ENCODE results near the gene NFKBIE.
"Not testable (repeated sequence)": the region's sequence is repeated elsewhere in the genome, so short reads cannot be mapped to it uniquely, and the experiment has no call there.

NFKBIE gene

DNA sequence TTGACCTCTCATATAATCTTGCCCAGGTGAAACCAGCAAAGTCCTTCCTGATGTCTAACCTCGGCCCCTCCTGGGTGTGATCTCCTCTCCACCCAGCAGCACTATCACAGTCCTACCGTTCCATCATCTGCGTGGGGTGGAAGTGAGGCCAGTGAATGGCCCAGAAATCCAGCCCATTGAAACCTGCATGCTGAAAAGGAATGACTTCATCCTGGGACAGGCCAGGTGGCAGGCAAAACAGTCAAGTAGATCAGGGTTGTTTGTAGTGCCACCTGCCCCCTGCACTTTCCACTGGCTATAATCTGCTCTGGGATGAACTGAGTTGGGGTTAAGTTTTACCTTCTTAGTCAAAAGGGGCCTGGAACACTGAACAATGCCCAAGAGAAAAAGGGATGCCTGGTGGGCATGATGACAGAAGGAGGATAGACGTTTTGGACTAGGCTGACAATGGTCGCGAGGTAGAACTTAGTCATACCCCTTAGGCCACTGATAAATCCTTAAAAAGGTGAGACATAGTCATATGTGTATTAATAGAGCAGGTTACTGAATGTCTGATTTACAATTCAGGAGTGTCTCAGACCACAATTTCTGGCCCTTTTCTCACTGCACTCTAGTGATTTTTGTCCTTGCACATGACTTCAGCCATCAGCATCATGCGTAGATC, 26.5 kb downstream of the NFKBIE start:
- no peak for DNase-seq

DNA sequence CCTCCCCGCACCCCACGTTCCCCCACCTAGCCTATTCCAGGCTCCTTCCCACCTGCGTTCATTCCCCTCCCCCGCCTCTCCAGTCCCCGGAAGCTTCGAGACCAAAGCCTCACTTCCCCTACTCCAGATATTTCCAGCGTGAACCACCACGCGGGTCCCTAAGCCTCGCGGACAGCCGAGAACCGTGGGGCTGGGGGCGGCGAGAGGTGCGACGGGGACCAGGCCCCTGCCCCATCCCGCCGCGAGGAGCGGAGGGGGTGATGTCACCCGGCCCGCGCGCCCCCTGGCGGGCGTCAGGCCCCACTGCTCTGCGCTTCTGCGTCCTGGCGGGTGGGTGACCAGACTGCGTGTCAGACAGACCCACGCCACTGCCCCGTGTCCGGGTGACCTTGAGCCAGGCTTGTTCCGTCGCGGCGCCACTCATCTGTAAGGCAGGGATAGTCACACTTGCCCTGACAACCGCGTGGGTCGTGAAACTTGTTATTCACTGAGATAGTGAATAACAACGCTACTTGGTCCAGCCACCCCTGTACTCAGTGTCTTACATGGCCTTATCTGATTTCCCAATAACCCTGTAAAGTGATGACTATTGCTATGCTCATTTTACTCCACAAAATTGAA, 27.4 kb downstream of the NFKBIE start:
- DNase-seq = peak; percentile 75

DNA sequence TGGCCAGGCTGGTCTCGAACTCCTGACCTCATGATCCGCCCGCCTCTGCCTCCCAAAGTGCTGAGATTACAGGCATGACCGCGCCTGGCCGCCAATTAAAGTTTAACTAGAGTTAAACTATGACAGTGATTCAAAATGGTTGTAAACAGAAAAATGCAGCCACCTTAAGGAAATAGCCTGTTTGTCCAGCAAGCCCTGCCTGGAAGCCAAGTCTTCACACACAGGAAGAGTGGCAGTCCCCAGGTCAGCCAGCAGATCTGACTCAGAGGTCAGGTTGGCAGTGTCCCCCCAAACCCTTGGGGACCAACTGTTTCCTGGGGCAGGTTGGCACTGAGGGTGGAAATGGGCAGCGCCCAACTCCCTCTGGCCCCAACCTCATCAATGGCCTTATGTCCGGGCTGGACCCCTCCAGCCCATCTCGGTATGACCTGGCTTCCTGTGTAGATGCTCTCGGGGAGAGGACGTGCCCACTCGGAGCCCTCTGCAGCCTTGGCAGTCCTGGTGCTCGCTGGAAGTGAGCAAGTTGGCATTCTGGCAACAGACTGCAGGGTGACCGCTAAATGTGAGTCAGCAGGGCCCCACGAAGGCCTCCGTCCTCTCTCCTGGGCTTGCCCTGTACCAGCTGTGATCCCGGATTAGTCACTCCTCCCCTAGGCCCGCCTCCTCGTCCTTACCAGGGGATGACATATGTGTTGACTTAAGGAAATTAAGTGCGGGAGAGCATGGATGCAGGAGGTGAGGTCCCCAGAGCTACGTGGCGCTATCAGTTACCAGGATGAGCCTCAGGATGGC, 28.1 kb downstream of the NFKBIE start:
- peak; percentile 48 for DNase-seq

DNA sequence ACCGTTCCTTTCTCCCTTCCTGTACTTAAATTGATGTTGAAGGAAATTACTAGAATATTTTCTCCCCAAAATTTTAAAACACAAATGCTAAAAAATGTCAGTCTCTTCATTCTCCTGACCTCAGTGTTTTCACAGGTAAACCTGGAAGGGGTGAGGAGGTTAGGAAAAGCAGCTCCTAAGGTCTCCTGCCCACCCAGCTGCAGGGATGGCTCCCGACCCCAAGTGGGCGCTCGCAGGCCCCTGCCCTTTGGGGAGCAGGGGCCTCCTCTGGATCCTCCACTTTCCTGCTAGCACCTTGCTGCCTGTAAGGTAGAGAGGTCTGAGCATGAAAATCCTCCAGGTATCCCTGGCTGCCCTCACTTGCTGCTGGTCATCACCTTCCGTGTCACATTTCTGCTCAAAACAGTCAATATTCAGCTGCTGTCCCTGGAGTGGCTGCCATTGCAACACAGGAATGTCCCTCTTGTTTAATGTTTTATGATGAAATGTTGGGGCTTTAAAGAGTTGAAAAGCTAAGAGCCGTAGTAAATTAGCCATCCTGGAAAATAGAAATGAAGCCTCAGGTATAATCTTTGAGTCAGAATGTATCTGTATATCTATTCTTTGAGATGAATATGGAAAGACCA, 29.3 kb downstream of the NFKBIE start:
- DNase-seq = no peak

DNA sequence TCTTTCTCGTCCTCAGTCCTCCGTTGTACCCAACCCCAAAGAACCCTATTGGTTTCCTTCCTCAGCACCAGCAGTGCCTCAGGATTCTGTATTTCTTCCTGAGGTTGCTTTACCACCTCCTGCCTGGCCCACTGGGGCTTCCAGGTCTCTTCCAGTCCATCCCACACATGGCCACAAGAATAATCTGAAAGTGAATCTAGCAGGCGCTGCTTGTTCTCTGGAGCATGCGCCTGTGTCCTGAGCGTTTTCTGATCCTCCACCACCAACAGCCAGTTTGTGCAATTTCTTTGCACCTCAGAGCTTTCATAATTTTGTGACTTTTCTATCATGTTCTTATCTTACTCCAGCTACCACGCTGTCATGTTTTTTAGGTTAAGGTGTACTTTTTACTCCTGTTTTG, 30.1 kb downstream of the NFKBIE start:
- DNase-seq = no peak

DNA sequence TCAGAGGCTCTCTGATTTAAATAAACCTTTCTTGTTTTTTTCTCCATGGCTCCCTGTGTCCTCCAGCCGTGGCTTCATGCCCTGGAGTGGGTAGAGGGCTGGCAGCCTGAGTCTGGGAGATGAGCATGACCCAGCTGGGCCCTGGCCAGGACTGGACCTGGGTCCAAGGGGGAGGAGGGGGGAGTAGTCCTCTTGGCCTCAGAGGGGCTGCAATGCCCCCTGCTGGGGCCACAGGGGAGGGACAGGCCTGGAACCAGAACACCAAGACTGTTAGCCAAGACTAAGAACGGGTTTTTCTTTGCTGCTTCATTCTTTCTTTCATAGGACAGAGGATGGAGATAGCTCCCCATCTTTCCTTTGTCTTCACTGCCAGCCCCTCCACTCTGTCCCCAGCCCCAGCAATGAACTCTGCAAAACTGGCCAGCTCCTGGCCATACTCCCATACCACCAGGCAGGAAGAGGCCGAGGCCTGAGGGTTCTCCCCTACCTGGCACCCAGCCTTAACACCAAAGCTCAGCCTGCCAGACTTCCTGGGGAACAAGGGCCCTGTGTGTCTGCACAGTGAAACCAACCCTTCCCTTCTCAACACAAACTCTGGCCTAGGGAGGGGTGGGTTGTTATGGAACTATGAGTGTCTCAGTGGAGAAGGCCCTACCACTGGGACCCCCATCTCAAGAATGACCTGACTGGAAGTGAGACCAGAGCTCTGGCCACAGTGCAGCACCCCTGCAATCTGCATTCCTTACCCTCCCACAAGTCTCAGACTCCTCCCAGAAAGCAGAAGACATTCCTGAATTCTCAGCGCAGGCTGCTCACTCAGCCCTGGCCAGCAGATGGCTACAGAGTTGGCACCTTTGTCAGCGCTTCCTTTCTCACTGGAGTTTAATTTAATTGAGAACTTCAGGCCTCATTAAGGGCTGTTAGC, 31.0 kb downstream of the NFKBIE start:
- no peak for DNase-seq

DNA sequence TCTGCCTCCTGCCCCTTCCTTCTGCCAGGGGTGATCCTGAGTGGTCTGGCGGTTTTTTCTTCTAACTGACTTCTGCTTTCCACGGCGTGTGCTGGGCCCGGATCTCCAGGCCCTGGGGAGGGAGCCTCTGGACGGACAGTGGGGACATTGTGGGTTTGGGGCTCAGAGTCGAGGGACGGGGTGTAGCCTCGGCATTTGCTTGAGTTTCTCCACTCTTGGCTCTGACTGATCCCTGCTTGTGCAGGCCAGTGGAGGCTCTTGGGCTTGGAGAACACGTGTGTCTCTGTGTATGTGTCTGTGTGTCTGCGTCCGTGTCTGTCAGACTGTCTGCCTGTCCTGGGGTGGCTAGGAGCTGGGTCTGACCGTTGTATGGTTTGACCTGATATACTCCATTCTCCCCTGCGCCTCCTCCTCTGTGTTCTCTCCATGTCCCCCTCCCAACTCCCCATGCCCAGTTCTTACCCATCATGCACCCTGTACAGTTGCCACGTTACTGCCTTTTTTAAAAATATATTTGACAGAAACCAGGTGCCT, 31.7 kb downstream of the NFKBIE start:
- no peak for DNase-seq

DNA sequence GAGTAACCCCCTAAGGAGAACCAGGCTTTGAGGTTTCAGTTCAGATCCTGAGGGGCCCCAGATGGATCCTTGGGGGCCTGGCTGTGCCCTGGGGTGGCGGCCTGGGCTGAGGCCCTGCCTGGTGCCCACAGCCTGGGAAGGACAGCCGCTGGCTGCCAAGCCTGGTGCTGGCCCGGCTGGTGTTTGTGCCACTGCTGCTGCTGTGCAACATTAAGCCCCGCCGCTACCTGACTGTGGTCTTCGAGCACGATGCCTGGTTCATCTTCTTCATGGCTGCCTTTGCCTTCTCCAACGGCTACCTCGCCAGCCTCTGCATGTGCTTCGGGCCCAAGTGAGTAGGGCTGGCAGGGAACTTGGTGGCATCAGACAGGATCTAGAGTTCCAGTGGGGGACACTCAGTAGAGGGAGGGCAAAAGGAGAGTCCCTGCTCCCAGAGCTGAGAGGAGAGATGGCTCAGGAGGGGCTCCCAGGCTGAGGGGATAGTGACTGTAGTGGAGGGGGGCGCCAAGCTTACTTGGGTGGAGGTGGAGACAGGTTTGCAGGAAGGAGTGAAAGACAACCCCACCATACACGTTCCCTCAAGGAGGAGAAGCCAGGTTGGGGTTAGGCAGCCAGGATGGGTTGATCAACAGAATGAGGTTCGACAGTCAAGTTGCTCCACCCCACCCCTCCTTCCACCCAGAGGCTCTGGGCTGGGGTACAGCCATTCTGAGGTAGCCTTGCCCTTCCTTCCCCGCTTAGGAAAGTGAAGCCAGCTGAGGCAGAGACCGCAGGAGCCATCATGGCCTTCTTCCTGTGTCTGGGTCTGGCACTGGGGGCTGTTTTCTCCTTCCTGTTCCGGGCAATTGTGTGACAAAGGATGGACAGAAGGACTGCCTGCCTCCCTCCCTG, 32.4 kb downstream of the NFKBIE start:
- DNase-seq = no peak

DNA sequence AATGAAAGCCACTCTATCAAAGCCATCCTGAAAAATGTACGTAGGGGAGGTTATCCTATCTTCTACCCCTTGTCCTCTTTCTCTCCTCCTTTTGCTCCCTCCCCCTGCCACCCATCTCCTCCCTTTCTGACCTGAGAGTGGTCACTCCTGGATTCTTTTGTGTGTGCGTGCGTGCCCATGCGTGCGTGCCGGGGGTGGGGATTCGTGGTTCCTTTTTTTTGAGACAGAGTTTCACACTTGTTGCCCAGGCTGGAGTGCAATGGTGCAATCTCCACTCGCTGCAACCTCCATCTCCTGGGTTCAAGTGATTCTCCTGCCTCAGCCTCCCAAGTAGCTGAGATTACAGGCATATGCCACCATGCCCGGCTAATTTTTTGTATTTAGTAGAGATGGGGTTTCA, 33.9 kb downstream of the NFKBIE start:
- not testable (repeated sequence) for DNase-seq

DNA sequence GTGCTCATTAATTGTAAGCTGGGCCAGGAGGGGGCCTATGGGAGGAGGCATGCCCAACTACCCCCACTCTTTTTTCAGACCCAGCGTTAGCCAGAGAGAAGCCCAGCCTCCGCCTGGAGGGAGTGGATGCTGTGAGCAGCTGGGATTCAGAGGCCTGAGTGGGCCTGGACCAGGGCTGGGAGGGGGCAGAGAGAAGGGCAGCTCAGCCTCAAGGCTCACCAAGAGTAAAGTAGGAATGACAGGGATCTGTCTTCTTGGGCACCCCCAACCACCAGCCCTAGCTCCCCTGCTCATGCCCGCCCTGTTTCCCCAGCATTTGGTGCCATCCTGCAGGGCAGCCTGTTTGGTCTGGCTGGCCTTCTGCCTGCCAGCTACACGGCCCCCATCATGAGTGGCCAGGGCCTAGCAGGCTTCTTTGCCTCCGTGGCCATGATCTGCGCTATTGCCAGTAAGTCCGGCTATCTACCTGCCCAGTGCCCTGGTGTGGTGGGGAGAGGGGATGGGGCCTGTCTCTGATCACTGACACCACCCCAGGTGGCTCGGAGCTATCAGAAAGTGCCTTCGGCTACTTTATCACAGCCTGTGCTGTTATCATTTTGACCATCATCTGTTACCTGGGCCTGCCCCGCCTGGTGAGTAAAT, 35.2 kb downstream of the NFKBIE start:
- DNase-seq = no peak

DNA sequence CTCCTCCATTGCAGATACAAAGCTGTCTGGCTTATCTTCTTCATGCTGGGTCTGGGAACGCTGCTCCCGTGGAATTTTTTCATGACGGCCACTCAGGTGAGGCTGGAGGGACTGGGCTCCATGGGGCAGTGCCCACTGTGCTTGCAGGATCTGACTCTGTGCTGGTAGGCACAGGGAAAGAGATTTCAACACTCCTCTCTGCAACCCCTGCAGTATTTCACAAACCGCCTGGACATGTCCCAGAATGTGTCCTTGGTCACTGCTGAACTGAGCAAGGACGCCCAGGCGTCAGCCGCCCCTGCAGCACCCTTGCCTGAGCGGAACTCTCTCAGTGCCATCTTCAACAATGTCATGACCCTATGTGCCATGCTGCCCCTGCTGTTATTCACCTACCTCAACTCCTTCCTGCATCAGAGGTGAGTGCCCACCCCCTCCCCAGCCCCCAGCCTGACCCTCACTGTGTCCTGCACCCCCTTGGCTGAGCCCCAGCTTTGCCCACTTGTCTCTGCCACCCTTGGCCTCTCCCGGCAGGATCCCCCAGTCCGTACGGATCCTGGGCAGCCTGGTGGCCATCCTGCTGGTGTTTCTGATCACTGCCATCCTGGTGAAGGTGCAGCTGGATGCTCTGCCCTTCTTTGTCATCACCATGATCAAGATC, 35.8 kb downstream of the NFKBIE start:
- no peak for DNase-seq

DNA sequence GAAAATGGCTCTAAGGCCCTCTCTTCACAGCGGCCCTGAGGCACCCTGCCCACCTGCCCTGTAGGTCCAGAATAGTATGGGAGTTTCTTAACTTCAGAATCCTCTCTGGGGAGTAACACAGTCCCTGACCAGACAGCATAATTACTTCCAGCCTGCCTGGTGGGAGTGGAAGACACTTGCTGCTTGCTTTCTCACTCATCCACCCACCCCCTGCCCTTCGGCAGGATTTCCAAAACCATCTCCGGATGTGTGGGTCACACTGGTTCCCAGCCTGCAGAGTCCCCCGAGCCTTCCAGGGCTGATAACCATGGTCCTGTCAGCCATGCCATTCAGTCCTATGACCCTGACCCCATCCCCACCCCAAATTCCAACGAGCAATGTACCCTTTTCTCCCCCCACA, 36.5 kb downstream of the NFKBIE start:
- DNase-seq = no peak

DNA sequence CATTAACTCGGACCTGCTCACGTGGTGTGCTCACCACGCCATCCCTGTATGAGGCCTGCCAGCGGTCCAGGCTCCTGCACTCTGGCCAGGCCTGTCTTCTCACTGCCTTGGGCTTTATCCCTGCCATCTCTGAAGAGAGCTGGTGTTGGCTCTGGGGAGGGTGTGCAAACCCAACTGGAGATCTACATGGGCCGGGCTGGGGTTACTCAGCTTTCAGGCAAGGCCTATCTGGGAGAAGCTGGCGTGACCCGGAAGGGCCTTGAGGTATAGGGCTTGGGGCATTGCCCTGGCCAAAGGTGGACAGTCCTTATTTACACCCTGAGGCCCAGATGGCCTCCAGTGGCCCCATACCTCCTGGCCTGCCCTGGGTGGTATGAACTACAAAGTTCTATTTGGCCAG, 36.9 kb downstream of the NFKBIE start:
- DNase-seq = no peak

DNA sequence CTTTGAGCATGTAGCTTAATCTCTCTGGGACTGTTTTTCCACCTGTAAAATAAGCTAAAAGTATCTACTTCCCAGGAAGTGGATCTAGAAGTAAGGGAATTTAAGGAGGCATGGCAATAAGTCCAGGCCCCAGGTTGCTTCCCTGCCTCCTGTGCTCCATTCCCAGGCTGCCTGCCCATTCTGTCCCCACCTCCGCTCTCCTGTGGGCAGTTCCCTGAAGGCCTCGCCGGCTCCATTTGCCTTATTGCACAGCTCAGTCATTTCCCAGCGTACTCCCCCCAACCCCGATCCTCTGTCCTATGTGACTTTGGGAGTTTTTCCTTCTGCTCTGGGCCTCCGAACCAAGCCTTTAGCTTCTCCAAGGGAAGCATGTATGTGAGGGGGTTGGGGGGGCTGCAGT, 37.3 kb downstream of the NFKBIE start:
- DNase-seq = no peak

DNA sequence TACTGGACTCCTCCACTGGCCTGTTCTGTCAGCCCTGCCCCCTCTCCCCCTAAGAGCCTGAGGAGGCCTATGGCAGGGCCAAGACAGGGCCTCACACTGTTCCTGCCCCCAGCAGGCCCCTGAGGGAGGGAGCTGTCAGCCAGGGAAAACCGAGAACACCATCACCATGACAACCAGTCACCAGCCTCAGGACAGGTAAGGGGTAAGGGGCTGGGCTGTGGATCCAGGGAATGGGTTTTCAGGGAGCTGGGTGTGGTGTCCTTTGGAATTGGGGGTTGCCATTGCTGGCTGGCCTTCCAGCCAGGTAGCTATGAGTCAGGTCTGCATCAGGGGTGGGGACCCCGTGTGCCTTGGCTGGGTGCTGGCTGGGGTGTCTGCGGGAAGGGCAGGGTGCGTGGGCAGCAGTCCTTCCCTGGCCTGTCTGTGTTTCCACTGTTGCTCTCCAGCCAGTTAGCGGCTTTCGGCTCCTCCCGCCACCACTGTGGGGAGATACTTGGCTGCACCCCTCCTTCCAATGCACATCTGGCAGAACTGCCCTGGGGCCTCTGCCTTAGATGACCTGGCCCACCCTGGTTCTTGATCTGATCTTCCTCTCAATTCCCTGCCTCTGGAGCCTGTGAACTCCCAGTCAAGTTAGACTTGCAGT, 38.1 kb downstream of the NFKBIE start:
- DNase-seq = no peak

DNA sequence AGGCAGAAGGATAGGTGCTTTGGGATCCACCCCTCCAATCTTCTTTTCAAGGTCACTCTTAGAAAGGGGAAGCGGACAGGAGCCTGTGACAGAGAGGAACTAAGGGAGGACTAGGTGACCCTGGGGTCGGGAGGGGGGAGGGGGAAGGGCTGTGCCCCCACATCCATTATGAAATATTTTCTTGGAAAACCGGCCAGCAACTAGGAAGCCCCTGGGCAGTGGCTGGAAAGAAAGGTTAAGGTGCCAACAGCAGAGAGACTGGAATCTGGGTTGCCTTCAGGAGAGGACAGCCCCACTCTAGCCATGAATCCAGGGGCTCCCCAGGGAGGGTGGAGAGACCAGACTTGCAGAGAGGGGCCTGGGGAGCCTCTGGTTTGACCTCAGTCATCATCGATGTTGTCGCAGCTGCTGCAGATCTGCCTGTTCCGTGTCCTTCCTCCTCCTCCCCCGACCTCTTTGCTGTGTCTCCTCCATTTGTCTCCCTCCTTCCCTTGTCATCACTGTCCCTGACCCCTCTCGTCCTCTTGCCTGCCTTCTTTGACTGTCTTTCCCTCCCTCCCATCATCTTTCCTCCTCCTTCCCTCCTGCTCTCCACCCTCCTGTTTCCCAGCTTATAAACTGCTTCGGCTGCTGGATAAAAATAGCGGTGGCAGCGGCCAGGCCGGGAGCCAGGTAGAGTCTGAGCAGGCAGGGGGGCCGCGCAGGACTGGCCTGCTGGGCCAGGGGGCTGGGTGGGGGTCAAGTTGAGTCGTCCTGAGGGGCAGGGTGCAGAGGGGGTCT, 38.8 kb downstream of the NFKBIE start:
- no peak for DNase-seq

DNA sequence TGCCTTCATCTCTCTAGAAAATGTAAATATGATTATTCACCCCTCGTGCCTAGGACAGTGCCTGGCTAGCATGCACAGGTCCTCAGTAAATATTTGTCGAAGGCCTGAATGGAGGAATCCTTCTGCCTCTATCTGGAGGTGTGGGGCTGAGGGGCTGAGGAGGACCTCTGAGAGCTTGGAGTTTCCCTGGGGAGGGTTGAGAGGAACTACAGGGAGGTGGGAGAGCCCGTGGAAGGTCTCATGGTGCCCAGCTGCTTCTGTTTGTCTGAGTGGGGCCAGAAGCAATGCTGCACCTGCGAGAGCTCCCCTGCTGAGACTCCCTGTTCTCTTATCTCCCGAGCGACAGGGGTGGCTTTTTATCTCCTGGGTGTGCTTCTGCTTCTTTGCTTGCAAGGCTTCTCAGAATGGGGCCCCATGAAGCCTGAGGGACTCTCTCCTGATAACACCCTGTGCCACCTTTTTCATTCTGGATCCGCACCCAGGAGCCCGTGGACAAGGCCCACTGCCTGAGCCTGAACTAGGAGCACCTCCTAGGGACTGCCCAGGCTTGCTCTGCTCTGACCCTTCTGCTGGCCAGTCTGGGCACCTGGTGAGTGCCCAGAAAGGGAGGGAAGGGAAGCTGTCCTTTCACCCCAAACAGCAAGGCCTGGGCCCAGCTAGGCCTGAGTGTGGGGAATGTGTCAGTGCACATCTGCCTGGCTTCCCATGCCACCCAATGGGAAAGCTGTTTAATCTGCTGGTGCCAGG, 39.6 kb downstream of the NFKBIE start:
- DNase-seq = no peak

DNA sequence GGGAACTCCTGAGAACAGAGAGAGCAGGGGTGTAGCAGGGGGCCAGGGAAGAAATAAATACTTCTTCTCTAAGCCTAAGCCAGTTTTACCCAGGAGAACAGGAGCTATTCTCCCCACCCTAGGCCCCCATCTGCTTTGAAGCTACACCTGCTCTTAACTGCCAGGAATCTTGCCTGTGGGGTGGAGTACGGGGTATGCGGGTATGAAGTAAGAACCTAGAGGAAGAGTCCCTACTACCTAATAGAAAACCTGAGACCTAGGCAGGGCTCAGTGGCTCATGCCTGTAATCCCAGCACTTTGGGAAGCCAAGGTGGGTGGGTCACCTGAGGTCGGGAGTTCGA, 40.4 kb downstream of the NFKBIE start:
- no peak for DNase-seq

Data from activated CD4-positive, alpha-beta T cell treated with anti-CD3 and anti-CD28 coated beads, Interleukin-2, amount 50 U/mL, for 1 hour (primary cell).